HepG2 (cell line): ENCODE measurements around the gene NFIC. TPM values are rescaled to one million over a fixed set of nuclear protein-coding genes. Genes with fewer than 3 reads are reported as not detected.

Source experiments
- DRAP1 ChIP-seq: IDR thresholded peaks from 2 replicates; pipeline ENCODE4 v1.6.1; 2016; ENCODE audit warnings: missing genetic modification reagents, missing compliant biosample characterization
- FOXC1 ChIP-seq: sonication (generic); formaldehyde crosslinking; IDR thresholded peaks from 2 replicates; pipeline ENCODE4 v1.8.0; 2022; ENCODE audit warnings: mild to moderate bottlenecking, missing genetic modification reagents, borderline replicate concordance
- FOXP1 ChIP-seq, 2 experiments: fragments of 450-650 bp in 1 of 2; IDR thresholded peaks; 2 replicates each; pipeline ENCODE4 v1.6.1; 2017 to 2018; ENCODE audit warnings: antibody characterized with exemption in 1 of 2
- HES4 ChIP-seq: sonication (generic); formaldehyde crosslinking; IDR thresholded peaks from 2 replicates; pipeline ENCODE4 v1.9.0; 2021; ENCODE audit warnings: mild to moderate bottlenecking, missing genetic modification reagents, borderline replicate concordance
- NFKB2 ChIP-seq: sonication (generic); formaldehyde crosslinking; IDR thresholded peaks from 2 replicates; pipeline ENCODE4 v1.4.0; 2020; ENCODE audit warnings: missing genetic modification reagents, borderline replicate concordance
- NONO ChIP-seq, 2 experiments: fragments of 450-650 bp in 1 of 2; sonication (generic) in 1 of 2; formaldehyde crosslinking in 1 of 2; IDR thresholded peaks in 1 of 2; conservative IDR thresholded peaks in 1 of 2; 2 replicates each; pipeline versions ENCODE4 v1.6.1 to v1.8.0; 2017 to 2022; ENCODE audit warnings: mild to moderate bottlenecking in 1 of 2, missing genetic modification reagents in 1 of 2, moderate library complexity in 1 of 2
- PITX1 ChIP-seq: sonication (generic); formaldehyde crosslinking; IDR thresholded peaks from 2 replicates; pipeline ENCODE4 v1.5.1; 2020; ENCODE audit warnings: mild to moderate bottlenecking, missing genetic modification reagents
- ZNF263 ChIP-seq: sonication (generic); formaldehyde crosslinking; IDR thresholded peaks from 2 replicates; pipeline ENCODE4 v1.4.0; 2020; ENCODE audit warnings: missing genetic modification reagents
- ZNF546 ChIP-seq: sonication (generic); formaldehyde crosslinking; conservative IDR thresholded peaks from 2 replicates; pipeline ENCODE4 v1.8.1; 2023; ENCODE audit warnings: mild to moderate bottlenecking, missing genetic modification reagents
- ZNF562 ChIP-seq: sonication (generic); formaldehyde crosslinking; IDR thresholded peaks from 2 replicates; pipeline ENCODE4 v1.8.0; 2022; ENCODE audit warnings: missing genetic modification reagents, borderline replicate concordance
- polyA plus RNA-seq, 8 experiments: library from polyadenylated mRNA; depleted of rRNA in 3 of 8; stranded (reverse) in 7 of 8; unstranded in 1 of 8; fragments of >200 nt; fragmentation: Illumina TruSeq in 4 of 8; extraction: Trizol in 4 of 8; gene quantifications; 2 replicates each; pipeline versions ENCODE4 v1.2.1 to v1.2.3, GENCODE V29; 2011 to 2016; ENCODE audit warnings: low read depth in 4 of 8, missing spikeins in 1 of 8, mixed read lengths in 1 of 8; ENCODE audit not compliant: insufficient read depth in 1 of 8
- total RNA-seq, 5 experiments: library from RNA; depleted of rRNA; stranded (reverse); fragments of >200 nt; fragmentation: Illumina TruSeq; extraction: Trizol; gene quantifications; 2 replicates each; pipeline ENCODE4 v1.2.3, GENCODE V29; 2016; ENCODE audit warnings: low read depth in 1 of 5
- TF ChIP-seq, protein P1 (sequence below): sonication (generic); formaldehyde crosslinking; IDR thresholded peaks from 2 replicates; pipeline ENCODE4 v1.4.0; 2020; ENCODE audit warnings: missing genetic modification reagents
- TF ChIP-seq, protein P2 (sequence below), 2 experiments: sonication (generic) in 1 of 2; formaldehyde crosslinking in 1 of 2; IDR thresholded peaks; 2 replicates each; pipeline versions ENCODE4 v1.4.0 to v1.6.1; 2016 to 2020; ENCODE audit warnings: borderline replicate concordance in 1 of 2, low read depth in 1 of 2, mild to moderate bottlenecking in 1 of 2, missing genetic modification reagents in 1 of 2
- TF ChIP-seq, protein P3 (sequence below): sonication (generic); formaldehyde crosslinking; IDR thresholded peaks from 2 replicates; pipeline ENCODE4 v1.4.0; 2020; ENCODE audit warnings: missing genetic modification reagents

The NFIC gene
- total and polyA plus RNA-seq, 2 of the 13 experiments (the other 11 are each of a cell fraction or from before 2014, with no cell fraction given) = 1.3 to 2.5 TPM

GRCh38 chr19:3480383-3481091 lies 114.2 kb downstream of the NFIC start, which contains the start of gene SMIM24 (continued):
- TF ChIP-seq, protein P1, sequence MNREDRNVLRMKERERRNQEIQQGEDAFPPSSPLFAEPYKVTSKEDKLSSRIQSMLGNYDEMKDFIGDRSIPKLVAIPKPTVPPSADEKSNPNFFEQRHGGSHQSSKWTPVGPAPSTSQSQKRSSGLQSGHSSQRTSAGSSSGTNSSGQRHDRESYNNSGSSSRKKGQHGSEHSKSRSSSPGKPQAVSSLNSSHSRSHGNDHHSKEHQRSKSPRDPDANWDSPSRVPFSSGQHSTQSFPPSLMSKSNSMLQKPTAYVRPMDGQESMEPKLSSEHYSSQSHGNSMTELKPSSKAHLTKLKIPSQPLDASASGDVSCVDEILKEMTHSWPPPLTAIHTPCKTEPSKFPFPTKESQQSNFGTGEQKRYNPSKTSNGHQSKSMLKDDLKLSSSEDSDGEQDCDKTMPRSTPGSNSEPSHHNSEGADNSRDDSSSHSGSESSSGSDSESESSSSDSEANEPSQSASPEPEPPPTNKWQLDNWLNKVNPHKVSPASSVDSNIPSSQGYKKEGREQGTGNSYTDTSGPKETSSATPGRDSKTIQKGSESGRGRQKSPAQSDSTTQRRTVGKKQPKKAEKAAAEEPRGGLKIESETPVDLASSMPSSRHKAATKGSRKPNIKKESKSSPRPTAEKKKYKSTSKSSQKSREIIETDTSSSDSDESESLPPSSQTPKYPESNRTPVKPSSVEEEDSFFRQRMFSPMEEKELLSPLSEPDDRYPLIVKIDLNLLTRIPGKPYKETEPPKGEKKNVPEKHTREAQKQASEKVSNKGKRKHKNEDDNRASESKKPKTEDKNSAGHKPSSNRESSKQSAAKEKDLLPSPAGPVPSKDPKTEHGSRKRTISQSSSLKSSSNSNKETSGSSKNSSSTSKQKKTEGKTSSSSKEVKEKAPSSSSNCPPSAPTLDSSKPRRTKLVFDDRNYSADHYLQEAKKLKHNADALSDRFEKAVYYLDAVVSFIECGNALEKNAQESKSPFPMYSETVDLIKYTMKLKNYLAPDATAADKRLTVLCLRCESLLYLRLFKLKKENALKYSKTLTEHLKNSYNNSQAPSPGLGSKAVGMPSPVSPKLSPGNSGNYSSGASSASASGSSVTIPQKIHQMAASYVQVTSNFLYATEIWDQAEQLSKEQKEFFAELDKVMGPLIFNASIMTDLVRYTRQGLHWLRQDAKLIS (CRISPR knock-in tag) = no peak
- TF ChIP-seq FOXP1 (IDR thresholded peaks at IDR 0.05) (no peak), FOXP1 (CRISPR knock-in tag; IDR thresholded peaks at IDR 0.05) (no peak), FOXC1 (CRISPR knock-in tag) (peak; percentile 69; the same call in 1 of the 2 replicates), ZNF263 (peak; percentile 91), HES4 (CRISPR knock-in tag) (0 out of 2 replicates have a peak, but pooled peaks have one; percentile 53), PITX1 (CRISPR knock-in tag) (peak; percentile 75; the same call in 1 of the 2 replicates), NONO (IDR thresholded peaks at IDR 0.05) (no peak), NONO (CRISPR knock-in tag; conservative IDR thresholded peaks at IDR 0.05) (peak; percentile 70; the same call in 1 of the 2 replicates), NFKB2 (0 out of 2 replicates have a peak, but pooled peaks have one; percentile 16), ZNF546 (CRISPR knock-in tag) (0 out of 2 replicates have a peak, but pooled peaks have one; percentile 71), DRAP1 (CRISPR knock-in tag) (peak; percentile 71), ZNF562 (CRISPR knock-in tag) (no peak)
- TF ChIP-seq, protein P2, sequence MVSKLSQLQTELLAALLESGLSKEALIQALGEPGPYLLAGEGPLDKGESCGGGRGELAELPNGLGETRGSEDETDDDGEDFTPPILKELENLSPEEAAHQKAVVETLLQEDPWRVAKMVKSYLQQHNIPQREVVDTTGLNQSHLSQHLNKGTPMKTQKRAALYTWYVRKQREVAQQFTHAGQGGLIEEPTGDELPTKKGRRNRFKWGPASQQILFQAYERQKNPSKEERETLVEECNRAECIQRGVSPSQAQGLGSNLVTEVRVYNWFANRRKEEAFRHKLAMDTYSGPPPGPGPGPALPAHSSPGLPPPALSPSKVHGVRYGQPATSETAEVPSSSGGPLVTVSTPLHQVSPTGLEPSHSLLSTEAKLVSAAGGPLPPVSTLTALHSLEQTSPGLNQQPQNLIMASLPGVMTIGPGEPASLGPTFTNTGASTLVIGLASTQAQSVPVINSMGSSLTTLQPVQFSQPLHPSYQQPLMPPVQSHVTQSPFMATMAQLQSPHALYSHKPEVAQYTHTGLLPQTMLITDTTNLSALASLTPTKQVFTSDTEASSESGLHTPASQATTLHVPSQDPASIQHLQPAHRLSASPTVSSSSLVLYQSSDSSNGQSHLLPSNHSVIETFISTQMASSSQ (IDR thresholded peaks at IDR 0.05; ENCODE audit: low read depth) = no peak
- TF ChIP-seq, protein P2 (CRISPR knock-in tag; IDR thresholded peaks at IDR 0.05; ENCODE audit: borderline replicate concordance) = peak; percentile 56; the same call in 1 of the 2 replicates
- TF ChIP-seq, protein P3, sequence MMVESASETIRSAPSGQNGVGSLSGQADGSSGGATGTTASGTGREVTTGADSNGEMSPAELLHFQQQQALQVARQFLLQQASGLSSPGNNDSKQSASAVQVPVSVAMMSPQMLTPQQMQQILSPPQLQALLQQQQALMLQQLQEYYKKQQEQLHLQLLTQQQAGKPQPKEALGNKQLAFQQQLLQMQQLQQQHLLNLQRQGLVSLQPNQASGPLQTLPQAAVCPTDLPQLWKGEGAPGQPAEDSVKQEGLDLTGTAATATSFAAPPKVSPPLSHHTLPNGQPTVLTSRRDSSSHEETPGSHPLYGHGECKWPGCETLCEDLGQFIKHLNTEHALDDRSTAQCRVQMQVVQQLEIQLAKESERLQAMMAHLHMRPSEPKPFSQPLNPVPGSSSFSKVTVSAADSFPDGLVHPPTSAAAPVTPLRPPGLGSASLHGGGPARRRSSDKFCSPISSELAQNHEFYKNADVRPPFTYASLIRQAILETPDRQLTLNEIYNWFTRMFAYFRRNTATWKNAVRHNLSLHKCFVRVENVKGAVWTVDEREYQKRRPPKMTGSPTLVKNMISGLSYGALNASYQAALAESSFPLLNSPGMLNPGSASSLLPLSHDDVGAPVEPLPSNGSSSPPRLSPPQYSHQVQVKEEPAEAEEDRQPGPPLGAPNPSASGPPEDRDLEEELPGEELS (CRISPR knock-in tag) = 0 out of 2 replicates have a peak, but pooled peaks have one; percentile 27
